Brain pericyte (primary cell): Measurements from ENCODE around the gene CTNNA1.
"Not testable (repeated sequence)": the region's sequence is repeated elsewhere in the genome, so short reads cannot be mapped to it uniquely, and the experiment has no call there.

ENCODE experiments used
- DNase-seq: peaks from one replicate; pipeline ENCODE4 v3.0.0-alpha.2; 2012; ENCODE audit warnings: low read depth, low spot score

The CTNNA1 gene, protein sequence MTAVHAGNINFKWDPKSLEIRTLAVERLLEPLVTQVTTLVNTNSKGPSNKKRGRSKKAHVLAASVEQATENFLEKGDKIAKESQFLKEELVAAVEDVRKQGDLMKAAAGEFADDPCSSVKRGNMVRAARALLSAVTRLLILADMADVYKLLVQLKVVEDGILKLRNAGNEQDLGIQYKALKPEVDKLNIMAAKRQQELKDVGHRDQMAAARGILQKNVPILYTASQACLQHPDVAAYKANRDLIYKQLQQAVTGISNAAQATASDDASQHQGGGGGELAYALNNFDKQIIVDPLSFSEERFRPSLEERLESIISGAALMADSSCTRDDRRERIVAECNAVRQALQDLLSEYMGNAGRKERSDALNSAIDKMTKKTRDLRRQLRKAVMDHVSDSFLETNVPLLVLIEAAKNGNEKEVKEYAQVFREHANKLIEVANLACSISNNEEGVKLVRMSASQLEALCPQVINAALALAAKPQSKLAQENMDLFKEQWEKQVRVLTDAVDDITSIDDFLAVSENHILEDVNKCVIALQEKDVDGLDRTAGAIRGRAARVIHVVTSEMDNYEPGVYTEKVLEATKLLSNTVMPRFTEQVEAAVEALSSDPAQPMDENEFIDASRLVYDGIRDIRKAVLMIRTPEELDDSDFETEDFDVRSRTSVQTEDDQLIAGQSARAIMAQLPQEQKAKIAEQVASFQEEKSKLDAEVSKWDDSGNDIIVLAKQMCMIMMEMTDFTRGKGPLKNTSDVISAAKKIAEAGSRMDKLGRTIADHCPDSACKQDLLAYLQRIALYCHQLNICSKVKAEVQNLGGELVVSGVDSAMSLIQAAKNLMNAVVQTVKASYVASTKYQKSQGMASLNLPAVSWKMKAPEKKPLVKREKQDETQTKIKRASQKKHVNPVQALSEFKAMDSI

DNA sequence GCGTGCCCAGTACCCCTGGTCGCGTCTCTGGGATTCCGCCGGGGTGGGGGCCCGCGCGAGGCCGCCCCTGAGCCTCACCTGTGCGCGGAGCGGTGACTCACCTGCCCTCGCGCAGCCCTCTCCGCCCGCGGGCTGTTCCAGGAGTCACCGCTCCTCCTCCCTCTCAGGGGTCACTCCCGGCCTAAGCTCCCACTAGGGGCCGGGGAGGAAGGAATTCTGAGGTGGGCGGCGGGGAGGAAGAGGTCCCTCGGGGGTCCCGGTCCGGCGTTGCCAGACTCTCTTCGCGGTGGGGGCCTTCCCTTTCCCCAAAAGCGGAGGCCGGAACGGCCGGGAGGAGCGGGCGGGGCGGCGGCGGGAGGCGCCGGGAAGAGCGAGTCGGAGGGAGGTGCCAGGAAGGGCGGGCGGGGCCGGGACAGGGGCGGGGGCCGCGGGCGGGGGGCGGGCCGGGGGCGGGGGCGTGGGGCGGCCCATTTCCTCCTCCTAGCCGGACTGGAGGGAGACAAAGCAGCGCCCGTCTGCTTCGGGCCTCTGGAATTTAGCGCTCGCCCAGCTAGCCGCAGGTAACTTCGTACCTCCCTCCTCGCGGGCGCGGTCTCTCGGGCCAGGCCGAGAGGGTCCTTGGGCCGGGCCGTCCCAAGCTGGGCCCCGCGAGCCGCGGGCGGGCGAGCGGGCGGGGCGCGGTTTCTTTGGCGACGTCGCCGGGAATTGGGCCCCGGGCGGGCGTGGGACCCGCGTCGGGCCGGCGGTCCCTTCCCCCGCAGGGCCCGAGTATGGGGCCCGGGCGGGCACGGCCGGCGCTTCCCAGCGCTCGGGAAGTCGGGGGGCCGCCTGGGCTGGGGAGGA, at the start of gene CTNNA1:
TSS of gene CTNNA1 (plus strand) at position 475 of the 843 bp plus-strand sequence. CDS start 28,500 bp downstream, outside the sequence.
- DNase-seq, result no peak

DNA sequence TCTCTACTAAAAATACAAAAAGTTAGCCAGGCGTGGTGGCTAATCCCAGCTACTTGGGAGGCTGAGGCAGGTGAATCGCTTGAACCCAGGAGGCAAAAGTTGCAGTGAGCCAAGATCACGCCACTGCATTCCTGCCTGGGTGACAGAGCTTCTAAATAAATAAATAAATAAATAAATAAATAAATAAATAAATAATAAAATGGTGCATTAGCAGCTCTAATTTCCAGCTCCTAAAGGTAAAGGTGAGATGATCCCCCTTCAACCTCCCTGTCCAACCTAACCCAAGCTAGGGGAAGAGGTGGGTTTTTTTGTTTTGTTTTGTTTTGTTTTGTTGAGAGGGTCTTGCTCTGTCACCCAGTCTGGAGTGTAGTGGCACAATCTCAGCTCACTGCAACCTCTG, 49.4 kb upstream of the CTNNA1 start:
- DNase-seq, result not testable (repeated sequence)

DNA sequence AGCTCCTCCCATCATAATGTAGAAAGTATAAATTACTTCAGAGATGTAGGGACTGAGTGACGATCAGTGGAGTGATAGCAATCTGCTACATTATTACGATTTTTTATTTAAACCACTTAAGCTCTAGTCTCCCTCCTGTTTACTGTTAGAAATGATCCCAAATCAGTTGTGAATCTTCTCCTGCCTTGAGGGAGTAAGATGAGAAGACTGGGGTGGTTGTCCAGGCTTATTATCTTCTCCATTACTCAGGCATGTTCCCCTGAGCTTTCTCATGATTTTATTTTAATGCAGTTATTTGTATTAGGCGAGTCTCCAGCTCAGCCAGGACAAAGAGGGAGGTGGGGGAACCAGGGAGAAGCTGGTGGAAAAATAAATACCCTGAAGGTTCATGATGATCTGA, 48.2 kb upstream of the CTNNA1 start:
- DNase-seq, result no peak

DNA sequence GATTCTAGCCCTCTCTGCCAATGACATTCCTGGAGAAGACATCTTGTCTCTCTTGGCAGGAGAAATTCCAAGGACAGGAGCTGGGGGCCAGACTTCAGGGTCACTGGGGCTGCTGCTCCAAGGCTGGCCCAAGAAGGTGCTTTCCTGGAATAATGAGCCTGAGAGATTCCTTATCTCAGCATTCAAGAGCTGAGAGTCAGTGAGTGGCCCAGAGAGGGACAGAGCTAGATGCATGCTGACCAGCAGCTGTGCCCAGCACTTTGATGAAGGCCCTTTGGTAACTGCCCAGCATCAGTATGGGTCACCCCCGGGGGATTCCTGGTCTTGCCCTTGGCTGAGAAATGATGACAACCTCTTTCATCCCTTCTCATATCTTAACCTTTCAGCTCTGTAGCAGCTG, 47.7 kb upstream of the CTNNA1 start:
- no peak for DNase-seq

DNA sequence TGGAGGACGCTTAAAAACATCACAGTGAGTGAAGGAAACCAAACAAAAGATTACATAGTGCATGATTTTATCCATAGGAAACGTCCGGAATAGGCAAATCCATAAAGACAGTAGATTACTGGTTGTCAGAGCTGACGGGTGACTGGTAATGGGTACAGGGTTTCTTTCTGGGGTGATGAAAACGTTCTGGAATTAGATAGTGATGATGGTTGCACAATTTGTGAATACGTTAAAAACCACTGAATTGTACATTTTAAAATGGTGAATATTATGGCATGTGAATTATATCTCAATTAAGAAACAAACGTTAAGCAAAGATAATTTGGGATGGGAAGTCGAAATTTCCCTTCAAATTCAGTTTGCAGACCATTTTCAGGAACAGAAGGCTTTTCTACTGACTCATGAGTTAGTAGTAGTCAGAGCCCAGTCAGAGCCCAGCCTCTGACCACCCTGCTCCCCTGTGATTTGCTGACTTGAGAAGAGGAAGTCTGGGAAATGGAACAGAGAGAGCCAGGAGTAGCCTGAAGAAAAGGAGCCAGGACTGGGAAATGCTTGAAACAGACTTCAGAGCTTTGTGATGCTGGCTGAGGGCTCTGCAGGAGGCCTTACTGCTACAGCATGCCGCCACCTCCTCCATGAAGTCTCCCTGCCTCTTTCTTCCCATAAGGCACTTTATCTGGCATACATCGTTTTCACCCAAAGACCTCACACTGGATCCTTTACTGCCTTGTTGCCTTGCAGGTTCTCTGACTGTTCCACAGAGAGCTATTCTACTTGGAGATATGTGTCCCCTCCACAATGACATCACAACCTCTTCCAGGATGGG, 46.4 kb upstream of the CTNNA1 start:
- no peak for DNase-seq

DNA sequence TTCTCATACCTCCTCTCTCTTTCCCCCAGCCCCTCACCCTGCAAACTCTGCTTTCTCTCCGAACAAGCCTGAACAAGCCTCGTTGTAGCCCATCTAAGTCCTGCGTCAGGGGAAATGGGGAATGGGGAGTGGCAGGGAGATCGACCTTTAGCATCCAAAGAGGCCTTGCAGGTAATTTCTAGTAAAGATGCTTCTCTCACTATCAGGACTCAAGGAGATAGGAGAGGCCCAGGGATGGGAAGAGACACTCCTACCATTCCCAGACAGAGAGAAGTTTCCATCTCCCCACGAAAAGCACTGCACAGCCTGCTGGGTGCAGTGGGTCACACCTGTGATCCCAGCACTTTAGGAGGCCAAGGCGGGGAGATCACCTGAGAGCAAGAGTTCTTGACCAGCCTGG, 44.4 kb upstream of the CTNNA1 start:
- no peak for DNase-seq

DNA sequence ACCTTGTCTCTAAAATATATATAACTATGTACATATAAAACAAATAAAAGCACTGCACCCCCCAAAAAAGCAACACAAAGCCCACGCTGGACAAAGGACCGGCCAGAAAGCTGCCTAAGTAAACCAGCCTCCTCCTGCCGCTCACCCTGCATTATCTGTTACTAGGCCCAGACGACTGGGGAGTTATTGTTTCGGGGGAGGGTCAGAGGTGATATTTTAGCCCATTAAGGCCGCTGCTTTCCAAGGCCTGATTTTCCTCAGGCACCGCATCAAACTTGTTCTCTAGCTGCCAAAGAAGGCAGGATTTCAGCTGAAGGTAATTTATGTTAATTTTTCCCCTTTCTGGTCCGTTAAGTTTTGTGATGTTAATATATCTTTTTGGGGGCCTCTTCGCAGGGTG, 44.0 kb upstream of the CTNNA1 start:
- no peak for DNase-seq

DNA sequence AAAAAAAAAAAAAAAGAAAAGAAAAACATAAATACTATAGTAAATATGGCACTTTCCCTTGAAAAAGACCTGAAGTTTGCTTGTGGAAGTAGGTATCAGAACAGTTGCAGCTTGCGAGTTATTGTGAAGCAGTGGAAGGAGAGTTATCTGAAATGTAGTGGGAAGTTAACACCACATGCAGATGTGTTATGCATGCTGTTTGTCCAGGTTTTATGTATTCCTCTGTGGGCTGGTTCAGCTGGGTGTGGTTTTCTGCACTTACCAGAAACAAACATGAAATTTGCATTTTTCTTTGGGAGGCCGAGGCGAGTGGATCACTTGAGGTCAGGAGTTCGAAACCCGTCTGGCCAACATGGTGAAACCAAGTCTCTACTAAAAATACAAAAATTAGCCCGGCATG, 42.1 kb upstream of the CTNNA1 start:
- DNase-seq, result no peak

DNA sequence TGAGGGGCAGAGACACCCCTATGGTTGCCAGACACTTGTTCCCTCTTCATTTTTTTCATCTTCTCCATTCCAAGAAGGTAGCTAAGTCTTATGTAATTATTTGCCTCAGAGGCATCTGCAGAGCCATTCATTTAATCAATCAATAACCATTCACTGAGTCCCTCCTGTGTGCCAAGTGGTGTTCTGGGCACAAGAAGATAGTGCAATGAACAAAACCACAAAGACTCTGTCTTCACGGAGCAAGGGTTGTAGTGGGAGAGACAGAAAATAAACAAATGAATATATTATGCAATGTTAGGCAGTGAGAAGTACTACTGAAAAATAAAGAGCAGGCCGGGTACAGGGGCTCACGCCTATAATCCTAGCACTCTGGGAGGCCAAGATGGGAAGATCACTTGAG, 41.4 kb upstream of the CTNNA1 start:
- DNase-seq, result no peak

DNA sequence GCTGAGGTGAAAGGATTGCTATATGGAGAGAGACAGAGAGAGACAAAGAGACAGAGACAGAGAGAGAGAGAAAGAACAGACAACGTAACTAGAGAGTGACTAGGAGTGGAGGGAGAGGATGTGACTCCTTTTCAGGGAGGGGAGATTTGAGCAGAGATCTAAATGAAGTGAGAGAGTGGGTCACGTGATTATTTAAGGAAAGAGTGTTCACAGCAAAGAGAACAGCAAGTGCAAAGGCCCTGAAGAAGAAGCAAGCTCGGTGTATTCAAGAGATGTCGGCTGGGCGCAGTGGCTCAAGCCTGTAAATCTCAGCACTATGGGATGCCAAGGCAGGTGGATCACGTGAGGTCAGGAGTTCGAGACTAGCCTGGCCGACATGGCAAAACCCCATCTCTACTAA, 40.9 kb upstream of the CTNNA1 start:
- no peak for DNase-seq

DNA sequence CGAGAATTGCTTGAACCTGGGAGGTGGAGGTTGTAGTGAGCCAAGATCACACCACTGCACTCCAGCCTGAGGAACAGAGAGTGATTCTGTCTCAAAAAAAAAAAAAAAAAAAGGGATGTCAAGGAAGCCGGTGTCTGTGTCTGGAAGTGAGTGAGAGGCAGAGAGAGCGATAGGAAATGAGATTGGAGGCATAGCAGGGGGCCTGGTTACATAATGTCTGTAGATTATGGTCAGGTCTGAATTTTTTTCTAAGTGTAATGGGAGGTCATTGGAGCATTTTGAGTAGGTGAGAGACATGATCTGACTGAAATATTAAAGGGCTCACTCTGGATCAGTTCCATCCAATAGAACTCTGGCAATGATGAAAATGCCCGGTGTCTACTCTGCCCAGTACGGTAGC, 40.4 kb upstream of the CTNNA1 start:
- no peak for DNase-seq

DNA sequence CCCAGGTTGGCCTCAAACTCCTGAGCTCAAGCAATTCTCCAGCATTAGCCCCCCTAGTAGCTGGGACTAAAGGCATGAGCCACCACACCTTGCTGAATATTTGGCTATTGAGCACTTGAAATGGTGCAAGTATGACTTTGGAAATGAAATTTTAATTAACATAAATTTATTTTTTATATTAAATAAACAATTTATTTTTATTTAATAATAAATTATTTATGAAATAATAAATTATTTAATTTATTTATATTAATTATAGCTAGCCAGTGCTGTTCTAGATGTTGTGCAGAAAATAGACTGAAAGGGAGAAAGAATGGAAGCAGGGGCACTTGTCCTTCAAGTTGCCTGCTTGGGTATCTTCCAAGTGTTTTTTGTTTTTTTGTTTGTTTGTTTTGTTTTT, 40.0 kb upstream of the CTNNA1 start:
- no peak for DNase-seq

DNA sequence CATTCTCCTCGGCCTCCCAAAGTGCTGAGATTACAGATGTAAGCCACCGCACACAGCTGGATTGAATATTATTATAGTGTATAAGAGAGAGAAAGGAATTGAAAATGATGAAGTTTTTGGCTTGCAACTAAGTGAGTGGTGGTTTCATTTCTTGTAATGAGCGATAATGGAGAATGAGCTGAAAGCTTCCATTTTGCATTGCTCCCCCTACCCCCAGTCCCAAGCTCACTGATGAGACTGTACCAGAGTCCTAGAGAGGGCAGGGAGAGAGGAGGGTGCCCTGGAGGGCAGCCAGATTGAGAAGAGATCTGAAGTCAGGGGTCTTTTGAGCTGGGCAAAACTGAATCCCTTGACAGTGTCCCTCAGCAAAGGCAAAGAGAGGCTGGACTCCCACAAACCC, 38.5 kb upstream of the CTNNA1 start:
- DNase-seq, result no peak

DNA sequence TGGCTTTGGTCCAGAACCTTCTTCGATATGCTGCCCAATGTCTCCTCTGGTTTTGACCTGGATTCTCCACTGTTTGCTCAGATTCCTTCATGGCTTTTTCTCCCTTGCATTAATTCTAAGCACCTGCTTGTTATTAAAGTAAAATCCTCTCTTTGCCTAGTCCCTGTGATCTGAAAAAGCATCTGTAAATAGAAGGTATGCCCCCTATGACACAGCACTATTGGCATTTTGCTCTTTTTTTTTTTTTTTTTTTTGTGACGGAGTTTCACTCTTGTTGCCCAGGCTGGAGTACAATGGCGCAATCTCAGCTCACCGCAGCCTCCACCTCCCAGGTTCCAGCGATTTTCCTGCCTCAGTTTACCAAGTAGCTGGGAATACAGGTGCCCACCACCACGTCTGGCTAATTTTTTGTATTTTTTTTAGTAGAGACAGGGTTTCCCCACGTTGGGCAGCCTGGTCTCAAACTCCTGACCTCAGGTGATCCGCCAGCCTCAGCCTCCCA, 37.2 kb upstream of the CTNNA1 start:
- not testable (repeated sequence) for DNase-seq

DNA sequence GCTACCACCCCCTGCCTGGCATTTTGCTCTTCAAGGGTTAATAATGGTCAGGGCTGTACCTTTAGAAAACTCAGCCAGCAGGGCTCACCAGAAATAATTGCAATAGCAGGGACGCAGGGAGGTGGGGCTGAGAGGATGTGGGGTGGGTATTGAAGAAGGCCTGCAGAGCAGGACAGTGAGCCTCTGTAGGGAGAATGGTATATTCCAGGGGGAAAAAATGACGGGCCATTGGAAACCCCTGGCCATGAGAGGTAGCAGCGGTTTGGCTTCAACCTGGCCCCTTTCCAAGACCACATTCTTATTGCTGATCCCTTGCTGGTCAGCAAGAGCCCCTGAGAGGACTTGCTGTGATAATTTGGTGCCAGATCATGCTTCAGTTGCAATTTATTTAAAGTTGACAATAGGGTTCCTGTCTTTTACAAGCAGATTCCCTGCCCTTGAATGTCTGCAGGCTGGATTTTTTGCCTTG, 36.7 kb upstream of the CTNNA1 start:
- no peak for DNase-seq

DNA sequence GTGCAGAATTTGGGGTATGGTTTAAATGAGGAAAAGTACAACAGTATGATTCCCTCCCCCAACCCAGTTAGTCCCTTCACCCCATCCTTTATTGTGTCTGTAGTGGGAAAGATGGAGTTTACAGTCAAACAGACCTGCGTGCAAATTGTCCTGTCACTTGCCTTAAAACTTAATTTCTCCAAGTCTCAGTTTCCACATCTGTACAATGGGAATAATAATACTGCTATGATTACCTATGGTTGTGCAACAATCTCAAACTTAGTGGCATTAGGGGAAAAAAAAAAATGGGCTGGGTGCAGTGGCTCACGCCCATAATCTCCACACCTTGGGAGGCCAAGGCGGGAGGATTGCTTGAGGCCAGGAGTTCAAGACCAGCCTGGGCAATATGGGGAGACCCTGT, 35.8 kb upstream of the CTNNA1 start:
- no peak for DNase-seq

DNA sequence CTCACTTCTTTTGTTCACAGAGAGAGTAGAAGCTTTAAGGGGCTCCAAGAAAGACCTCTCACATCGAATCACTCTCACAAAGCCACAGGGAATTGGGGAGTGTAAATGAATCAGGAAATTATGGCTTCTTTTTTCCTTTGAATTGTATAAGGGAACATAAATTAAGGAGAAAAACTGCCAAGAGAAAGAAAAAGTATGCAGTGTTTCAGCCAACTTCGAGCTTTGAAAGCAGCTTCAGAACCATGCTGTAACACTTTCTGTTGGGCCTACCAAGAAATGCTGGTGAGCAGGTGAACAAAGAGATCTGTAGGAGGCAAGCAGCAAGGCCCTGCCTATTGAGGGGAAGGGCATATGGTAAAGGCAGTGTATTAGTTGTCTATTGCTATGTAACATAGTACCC, 33.4 kb upstream of the CTNNA1 start:
- DNase-seq, result no peak

DNA sequence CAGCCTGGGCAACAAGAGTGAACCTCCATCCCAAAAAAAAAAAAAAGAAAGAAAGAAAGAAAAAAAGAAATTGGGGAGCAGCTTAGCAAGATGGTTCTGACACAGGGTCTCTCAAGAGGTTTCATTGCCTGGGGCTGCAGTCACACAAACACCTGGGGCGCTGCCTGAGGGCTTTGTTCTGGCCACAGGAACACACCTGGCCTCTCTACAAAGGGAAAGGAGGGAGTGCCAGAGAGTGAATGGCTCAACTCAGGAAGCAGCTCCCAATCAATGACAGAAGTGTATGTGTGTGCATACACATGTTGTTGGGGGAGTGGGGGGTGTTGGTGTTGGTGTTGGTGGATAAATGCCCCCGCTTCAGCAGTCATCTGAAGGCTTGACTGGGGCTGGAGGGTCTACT, 32.4 kb upstream of the CTNNA1 start:
- DNase-seq, result no peak

DNA sequence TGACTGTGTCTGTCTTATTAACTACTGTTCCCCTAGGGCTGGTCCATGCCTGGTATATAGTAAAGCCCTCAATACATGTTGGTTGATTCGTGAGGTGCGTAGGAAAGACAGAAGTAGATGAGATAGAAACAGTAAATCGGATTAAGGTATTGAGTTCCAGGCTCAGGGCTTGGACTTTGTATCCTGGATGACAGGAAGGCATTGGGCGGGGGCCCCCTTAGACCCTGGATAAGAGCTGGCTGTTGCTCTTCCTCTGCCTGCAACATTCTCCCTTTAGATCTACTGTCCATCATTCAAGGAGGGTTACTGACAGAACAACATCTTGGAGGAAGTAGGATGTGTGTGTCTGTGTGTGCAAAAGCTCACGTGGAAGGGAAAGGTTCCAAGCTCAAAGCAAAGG, 31.2 kb upstream of the CTNNA1 start:
- DNase-seq, result no peak

DNA sequence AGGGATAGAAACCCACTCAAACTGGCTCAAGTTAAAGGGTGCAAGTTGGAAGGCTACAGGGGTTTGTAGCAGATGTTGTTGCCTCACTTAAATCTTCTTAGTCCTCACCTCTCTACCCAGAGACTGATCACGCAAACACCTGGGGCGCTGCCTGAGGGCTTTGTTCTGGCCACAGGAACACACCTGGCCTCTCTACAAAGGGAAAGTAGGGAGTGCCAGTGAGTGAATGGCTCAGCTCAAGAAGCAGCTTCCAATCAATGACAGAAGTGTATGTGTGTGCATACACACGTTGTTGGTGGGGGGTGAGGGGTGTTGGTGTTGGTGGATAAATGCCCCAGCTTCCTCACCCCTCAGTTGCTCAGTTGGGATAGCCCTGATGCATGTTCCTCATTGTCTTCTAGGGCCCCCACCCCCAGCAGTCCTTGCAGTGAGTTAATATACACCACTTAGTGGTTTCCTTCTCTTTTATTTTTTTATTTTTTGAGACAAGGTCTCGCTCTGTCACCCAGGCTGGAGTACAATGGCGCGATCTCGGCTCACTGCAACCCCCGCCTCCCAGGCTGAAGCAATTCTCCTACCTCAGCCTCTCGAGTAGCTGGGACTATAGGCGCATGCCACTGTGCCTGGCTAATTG, 30.6 kb upstream of the CTNNA1 start:
- no peak for DNase-seq
